BJ (cell line): ENCODE results near the gene ZNF385D. TPM values are rescaled to one million over a fixed set of nuclear protein-coding genes. Genes with fewer than 3 reads are reported as not detected.

ENCODE experiments used
- CTCF ChIA-PET: fragments of 350-600 bp; formaldehyde crosslinking; extraction: SDS; loops from one replicate; lab custom pipeline; 2021; ENCODE audit warnings: antibody characterized with exemption, inconsistent platforms; lab: Yijun Ruan, JAX
- POLR2A ChIA-PET: fragments of 300-600 bp; sonication (Branson Sonifier 250); formaldehyde crosslinking; extraction: SDS; loops from one replicate; lab custom pipeline; 2021; ENCODE audit warnings: antibody characterized with exemption; lab: Charles Lee
- DNase-seq: peaks from one replicate; pipeline ENCODE4 v3.0.0-alpha.2; 2011; ENCODE audit warnings: low read depth
- H3K27me3 ChIP-seq: 2 replicates; pipeline ENCODE4 v1.6.0; 2011; ENCODE audit warnings: low read length; ENCODE audit not compliant: control insufficient read depth, insufficient read depth
- H3K36me3 ChIP-seq: 2 replicates; pipeline ENCODE4 v1.5.1; 2011; ENCODE audit warnings: low read length; ENCODE audit not compliant: control insufficient read depth, insufficient read depth
- H3K4me3 ChIP-seq: 2 replicates; pipeline ENCODE4 v1.5.1; 2011; ENCODE audit warnings: low read depth, mild to moderate bottlenecking, control low read depth, low read length
- CTCF ChIP-seq: IDR thresholded peaks from 2 replicates; pipeline ENCODE4 v1.5.1; 2011; ENCODE audit warnings: low read depth, mild to moderate bottlenecking, control low read depth, inconsistent platforms, low read length, moderate library complexity; ENCODE audit not compliant: insufficient read depth
- polyA plus RNA-seq: library from polyadenylated mRNA; depleted of rRNA; stranded (reverse); fragments of >200 nt; gene quantifications from 2 replicates; pipeline ENCODE4 v1.2.3, GENCODE V29; 2011

The ZNF385D gene
- polyA plus RNA-seq, 1 experiment = 2.2 TPM

DNA sequence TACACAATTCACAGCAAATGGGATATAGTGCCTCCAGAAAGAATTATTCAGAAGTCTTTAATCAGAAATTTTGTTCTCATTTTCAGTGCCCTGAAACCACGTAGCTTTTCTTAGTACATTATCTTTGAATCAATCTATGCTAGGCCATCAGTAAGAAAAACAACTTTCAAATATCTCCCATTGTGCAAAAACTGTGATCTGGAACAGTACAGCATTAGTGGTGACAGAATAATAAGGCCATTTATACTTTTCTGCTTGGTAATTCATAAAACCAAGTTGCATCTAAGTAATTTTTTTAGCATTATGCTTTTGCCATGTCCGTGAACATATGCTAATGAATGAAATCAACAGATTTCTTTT, 35.4 kb upstream of the ZNF385D start:
- ChIA-PET CTCF (interaction anchor here (0.7 to 1.0 kb wide), 2 partner anchors 17 to 545 kb away, joined by 3 to 4 read pairs; no protein-coding TSS in a partner anchor), POLR2A (no interaction called here)
- no peak for DNase-seq
- TF ChIP-seq CTCF = no peak
- no peaks in the 10 kb centered on the region for H3K36me3 ChIP-seq
- no peaks in the 10 kb centered on the region for H3K27me3 ChIP-seq
- no peak overlapping the region for H3K4me3 ChIP-seq

- Histone ChIP-seq H3K4me3 (no peak overlapping the region), H3K36me3 (no peaks in the 10 kb centered on the region), H3K27me3 (no peaks in the 10 kb centered on the region)
- TF ChIP-seq CTCF = no peak
- no peak for DNase-seq
- ChIA-PET CTCF (interaction anchor here (0.7 to 1.4 kb wide), 3 partner anchors 16 to 544 kb away, joined by 3 to 4 read pairs (median 3); no protein-coding TSS in a partner anchor), POLR2A (no interaction called here)
Measured at GRCh38 chr3:21785765-21786437, 34.9 kb upstream of the ZNF385D start.

DNA sequence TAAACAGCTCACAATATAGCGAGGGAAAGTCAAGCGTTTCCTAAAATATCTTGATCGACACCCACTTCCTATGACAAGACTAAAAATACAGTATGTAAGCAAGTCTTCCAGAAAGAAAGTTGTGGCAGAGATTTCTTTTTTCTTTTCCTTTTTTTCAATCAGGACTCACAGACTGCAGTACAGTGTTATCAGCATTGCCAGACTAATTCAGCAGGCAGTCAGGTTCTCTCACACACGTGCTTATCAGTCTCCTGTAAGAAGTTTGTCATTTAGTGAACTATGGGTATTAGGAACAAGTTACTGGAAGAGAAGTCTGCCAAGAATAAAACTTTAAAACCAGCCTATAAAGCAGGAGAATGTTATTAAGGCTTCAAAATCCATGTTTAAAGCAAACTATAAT, 32.8 kb upstream of the ZNF385D start:
- Histone ChIP-seq H3K27me3 (no peaks in the 10 kb centered on the region), H3K36me3 (no peaks in the 10 kb centered on the region), H3K4me3 (no peak overlapping the region)
- no peak for DNase-seq
- no peak for TF ChIP-seq CTCF
- ChIA-PET POLR2A (no interaction called here), CTCF (no interaction called here)

GRCh38 chr3:21781355-21781754, 30.3 kb upstream of the ZNF385D start:
- no peak for DNase-seq
- ChIA-PET POLR2A (no interaction called here), CTCF (interaction anchor here (1.0 kb wide), 1 partner anchor 13 kb away, joined by 3 read pairs; no protein-coding TSS in a partner anchor)
- TF ChIP-seq CTCF = no peak
- no peaks in the 10 kb centered on the region for H3K27me3 ChIP-seq
- H3K4me3 ChIP-seq = no peak overlapping the region
- no peaks in the 10 kb centered on the region for H3K36me3 ChIP-seq

GRCh38 chr3:21779909-21780308, 28.9 kb upstream of the ZNF385D start:
- DNase-seq = no peak
- H3K27me3 ChIP-seq = no peaks in the 10 kb centered on the region
- ChIA-PET POLR2A (no interaction called here), CTCF (no interaction called here)
- TF ChIP-seq CTCF = no peak
- no peak overlapping the region for H3K4me3 ChIP-seq
- no peaks in the 10 kb centered on the region for H3K36me3 ChIP-seq
